ENCODE measurements around the gene SUSD1. TPM values are rescaled to one million over a fixed set of nuclear protein-coding genes. Genes with fewer than 3 reads are reported as not detected.
A peak's percentile ranks its signal among the peaks of the same experiment; 100 is the strongest.

The SUSD1 gene
- total and polyA plus RNA-seq, 9 of the 15 experiments (the other 6 are each of a cell fraction or from before 2014, with no cell fraction given) = 10.9 to 44.4 (median 36.1) TPM

GRCh38 chr9:112174965-112175795, at the start of gene SUSD1 (continued):
- TF ChIP-seq BRF2 (IDR thresholded peaks at IDR 0.05; ENCODE audit: borderline replicate concordance, insufficient read depth, insufficient read length) (no peak), ZBTB11 (CRISPR knock-in tag; IDR thresholded peaks at IDR 0.05) (peak in 2 of 3 experiments; percentile 65 to 90; a peak in 3 of 6 replicates), ZNF408 (CRISPR knock-in tag; IDR thresholded peaks at IDR 0.05; ENCODE audit: low read depth) (no peak), DDX20 (tag; IDR thresholded peaks at IDR 0.05; ENCODE audit: low read depth) (no peak), KDM5B (IDR thresholded peaks at IDR 0.05; ENCODE audit: insufficient replicate concordance, low read depth, low read length) (peak; percentile 74), ZNF740 (CRISPR knock-in tag; IDR thresholded peaks at IDR 0.05) (peak; percentile 79; the same call in 1 of the 2 replicates), ZNF740 (tag; IDR thresholded peaks at IDR 0.05) (no peak), SNAPC5 (CRISPR knock-in tag; IDR thresholded peaks at IDR 0.05) (no peak), SMARCE1 (IDR thresholded peaks at IDR 0.05) (peak; percentile 53; the same call in 1 of the 2 replicates), ZBTB2 (IDR thresholded peaks at IDR 0.05) (0 out of 2 replicates have a peak, but pooled peaks have one; percentile 16), E2F1 (CRISPR knock-in tag; IDR thresholded peaks at IDR 0.05) (no peak), PHF20 (IDR thresholded peaks at IDR 0.05; ENCODE audit: partially characterized antibody) (no peak), NFATC3 (IDR thresholded peaks at IDR 0.05) (no peak), ZNF644 (tag; IDR thresholded peaks at IDR 0.05; ENCODE audit: low read depth) (no peak), SP1 (CRISPR knock-in tag; IDR thresholded peaks at IDR 0.05) (no peak), TAF7 (tag; IDR thresholded peaks at IDR 0.05) (peak; percentile 43; the same call in 1 of the 2 replicates), ZNF263 (CRISPR knock-in tag; IDR thresholded peaks at IDR 0.05; ENCODE audit: borderline replicate concordance) (no peak), HNRNPUL1 (IDR thresholded peaks at IDR 0.05; ENCODE audit: low read length) (no peak)

Measured in K562 (cell line).